HK-2 (cell line): ENCODE data around the gene SBNO2.

Experiments
- DNase-seq: peaks from one replicate; pipeline ENCODE4 v3.0.0-alpha.2; 2018; ENCODE audit not compliant: unreplicated experiment

Gene SBNO2

DNA sequence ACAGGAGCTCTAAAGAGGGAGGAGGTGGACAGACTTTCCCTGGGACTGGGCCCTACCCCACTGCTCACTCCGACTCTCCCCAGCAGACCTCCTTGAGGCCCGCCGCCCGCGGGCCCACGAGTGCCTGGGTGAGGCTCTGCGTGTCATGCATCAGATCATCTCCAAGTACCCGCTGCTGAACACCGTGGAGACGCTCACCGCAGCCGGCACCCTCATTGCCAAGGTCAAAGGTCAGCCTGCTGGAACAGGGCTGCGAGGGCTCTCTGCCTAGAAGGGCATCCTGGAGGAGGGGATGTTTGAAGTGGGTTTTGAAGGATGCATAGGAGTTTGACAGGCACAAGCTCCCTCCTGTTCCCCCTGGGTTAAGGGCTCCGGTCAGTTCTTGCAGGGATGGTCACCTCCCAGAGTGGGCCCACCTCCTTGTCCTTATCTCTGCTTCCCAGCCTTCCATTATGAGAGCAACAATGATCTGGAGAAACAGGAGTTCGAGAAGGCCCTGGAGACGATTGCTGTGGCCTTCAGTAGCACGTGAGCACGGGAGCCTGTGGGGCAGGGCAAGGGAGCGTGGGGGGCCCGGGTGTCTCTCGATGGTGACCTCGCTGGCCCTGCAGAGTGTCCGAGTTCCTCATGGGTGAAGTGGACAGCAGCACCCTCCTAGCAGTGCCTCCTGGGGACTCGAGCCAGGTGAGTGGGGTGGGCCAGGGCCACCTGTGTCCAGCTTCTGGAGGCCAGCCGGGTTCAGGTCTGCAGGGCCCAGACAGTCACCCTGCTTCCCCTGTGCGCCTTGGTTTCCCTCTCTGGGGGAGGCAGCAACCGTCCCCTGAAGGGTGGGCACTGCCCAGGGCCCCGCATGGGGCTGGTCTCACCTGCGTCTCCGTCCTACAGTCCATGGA is 100.8 kb downstream of the SBNO2 start:
- DNase-seq = no peak

DNA sequence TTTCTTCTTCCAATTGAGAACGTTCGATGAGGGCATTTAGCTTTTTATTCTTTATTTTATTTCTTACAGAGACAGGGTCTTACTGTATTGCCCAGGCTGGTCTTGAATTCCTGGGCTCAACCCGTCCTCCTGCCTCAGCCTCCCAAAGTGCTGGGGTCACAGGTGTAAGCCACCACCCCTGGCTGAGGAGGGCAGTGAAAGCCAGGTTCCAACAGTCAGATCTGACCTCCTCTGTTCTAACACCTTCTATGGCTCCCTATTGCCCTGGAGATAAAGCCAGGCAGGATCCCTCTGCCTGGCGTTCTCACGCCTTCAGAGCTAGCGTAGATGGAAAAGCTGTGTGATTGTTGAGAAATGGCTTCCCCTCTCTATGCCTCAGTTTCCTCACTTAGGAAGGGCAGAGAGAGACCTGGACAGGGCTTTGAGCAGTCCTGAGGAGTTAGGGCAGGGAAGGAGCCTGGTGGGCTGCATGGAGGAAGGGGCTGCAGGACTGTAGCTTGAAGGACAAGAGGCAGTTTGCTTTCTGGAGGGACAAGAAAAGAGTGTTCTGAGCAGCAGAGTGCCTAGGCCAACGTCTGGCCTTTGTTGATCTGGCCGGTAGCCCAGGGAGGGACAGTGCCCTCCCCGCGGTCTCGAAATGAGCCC is 101.6 kb downstream of the SBNO2 start:
- no peak for DNase-seq

DNA sequence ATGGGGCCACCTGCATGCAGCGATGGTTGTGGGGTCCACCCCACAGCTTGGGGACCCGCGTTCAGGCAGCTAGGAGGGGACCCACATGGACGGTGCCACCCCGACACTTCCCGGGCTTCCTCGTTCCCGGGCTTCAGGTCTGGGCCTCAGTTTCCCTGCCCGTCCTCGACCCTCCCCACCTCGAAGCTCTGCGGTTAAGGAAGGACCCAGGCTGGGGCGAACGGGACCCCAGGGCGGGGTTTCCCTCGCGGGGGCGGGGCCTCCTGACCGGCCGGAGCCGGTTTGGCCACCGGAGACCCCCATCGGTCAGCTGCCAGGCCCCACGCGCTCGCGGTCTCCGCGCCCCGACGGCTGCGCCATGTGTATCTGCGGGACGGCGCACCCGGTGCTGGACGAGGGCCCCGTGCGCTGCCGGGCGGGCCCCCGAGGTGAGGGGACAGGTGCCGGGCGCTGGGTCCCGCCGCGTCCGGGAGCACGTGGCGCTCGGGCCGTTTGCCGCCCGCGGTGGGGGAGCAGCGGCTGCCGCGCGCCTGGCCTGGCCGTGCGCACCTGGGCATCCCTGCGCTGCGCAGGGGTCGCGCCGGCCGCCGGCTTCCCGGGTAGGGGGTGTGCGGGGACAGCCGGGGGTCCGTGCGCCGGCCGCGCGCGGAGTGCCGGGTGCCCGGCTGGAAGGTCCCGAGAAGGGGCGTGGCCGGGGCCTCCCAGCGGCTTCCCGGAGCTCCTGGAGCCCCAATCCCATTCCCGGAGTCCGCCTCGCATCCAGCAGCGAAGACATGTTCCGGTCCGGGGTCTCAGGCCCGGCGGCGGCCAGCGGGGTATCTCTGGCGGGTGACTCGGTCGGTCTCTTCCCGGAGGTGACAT is 102.9 kb downstream of the SBNO2 start:
- DNase-seq = no peak

DNA sequence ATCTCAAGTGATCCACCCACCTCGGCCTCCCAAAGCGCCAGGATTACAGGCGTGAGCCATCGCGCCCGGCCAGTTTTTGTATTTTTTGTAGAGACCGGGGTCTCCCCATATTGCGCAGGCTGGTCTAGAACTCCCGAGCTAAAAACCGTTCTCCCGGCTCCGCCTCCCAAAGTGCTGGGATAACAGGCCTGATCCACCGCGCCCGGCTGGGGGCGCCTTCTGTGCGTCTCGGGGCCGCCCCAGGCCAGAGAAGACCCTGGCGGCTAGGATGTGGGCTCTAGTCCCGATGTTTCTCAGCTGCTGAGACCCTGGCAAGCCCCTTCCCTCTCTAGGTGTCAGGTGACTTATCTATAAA is 103.5 kb downstream of the SBNO2 start:
- no peak for DNase-seq

DNA sequence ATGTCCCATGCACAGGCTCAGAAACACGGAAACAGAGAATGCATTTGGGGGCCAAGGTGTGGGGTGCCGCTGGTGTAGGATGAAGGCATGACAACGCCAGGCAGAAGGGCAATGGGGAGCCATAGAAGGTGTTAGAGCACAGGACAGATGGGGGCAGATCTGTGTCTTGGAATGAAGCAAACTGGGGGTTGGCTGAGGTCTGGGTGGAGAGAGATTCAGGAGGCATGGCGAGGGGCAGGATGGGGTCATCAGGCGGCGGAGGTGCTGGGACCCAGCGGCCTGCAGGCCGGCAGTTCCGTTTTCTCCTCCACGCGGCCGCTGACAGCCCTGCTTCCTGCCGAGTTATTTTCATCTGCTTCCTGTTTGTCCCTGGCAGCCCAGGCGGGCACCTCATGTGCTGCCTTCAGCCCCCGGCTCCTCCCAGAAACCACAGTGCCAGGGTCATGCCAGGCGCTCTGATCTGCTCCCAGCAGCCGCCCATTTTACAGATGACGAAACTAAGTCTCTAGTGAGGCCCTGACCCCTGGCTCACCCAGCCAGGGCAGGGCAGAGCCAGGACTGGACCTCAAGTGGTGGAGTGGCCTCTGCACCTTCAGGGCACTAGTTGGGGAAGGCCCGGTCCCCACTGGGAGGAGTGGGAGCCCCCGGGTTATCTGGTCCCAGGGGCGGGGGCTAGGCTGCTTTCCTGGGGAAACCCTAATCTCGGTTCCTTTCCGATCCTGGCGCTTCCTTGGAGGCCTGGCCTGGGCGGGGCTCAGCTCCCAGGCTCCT is 104.9 kb downstream of the SBNO2 start:
- no peak for DNase-seq

DNA sequence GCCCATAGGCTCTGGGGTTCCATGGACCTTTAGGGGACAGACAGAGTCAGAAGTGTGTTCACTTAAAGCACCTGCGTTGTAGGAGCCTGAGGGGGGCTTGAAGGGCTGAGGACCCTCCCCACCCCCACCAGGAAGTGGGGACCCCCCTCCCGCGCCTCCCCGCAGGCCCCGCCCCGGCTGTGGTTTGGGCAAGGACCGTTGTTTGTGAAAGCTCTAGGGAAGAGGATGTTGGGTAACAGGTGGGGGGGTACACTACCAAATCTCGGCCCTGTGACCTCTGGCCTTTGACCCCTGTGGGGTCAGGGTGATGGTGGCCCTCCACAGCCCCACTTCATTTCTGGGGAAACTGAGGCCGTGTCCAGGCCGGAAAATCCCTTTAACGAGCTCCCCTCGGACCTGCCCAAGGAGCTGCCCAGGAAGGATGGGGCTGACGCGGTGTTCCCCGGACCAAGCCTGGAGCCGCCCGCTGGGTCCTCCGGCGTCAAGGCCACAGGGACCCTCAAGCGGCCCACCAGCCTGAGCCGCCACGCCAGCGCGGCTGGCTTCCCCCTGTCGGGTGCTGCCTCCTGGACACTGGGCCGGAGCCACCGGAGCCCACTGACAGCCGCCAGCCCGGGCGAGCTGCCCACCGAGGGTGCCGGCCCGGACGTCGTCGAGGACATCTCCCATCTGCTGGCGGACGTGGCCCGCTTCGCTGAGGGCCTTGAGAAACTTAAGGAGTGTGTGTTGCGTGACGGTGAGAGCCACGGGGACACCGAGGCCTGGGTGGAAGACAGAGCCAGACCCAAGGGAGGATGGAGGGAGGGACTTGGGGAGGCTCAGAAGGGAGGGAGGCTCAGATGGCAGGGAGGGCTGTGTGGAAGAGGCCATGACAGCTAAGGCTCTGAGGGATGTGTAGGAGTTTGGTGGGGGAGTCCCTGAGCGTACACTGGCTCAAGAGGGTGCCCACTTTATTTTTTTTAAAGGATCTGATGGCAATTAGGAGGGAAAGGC is 105.8 kb downstream of the SBNO2 start:
- no peak for DNase-seq

DNA sequence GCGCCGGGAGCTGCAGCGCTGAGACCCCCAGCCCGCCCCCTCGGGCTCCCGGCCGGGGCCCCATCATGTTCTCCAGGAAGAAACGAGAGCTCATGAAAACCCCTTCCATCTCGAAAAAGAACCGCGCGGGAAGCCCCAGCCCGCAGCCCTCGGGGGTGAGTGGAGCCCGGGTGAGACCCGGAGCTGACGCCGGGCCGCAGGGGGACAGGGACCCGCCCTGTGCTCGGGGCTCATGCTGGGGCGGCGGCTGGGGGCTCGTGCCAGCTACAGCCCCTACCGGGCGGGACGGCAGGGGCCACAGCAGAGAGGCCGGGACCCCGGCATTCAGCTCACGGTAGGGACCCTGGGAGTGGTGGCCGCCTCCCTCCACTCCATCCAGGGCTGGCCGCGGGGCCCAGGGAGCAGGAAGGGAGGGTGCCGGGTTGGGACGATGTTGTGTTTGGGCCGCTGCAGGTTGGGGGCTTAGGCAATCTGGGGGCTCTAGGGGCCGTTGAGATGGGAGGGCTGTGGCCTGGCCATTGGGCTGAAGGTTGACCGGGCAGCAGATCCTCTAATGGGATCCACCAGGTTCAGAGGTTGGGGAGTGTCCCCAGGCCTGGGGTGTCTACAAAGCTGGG is 106.6 kb downstream of the SBNO2 start:
- DNase-seq = no peak

DNA sequence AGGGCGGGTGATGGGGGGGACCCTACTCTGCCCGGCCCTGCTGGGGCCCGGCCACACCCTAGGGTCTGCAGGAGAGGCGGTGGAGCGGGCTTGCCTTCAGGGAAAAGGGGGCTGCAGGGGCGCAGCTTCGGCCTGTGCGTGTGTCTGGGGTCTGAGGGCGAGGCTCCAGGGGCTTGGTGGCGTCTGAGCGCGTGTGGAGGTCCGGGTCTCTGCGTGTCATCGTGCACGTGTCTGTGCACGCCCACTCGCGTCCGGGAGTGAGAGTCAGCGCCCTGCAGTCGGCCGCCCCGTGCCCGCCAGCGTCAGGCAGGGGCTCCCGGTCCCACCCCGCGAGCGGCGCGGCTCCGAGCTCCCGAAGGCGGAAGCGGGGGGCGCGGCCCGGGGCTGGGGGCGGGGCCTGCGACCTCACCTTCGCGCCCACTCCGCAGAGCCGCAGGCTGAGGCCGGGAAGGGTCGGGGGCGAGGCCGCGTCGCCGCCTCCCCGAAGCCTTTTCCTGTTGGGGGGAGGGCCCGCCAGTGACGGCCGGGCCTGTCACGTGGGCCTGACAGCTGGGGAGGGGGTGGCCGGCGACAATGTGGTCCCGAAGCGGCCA is 107.2 kb downstream of the SBNO2 start, which contains the start of gene ARHGAP45:
ARHGAP45 (plus strand) TSS at position 420 of the 593 bp plus-strand sequence. CDS start 239 bp downstream, outside the sequence.
- DNase-seq = no peak

DNA sequence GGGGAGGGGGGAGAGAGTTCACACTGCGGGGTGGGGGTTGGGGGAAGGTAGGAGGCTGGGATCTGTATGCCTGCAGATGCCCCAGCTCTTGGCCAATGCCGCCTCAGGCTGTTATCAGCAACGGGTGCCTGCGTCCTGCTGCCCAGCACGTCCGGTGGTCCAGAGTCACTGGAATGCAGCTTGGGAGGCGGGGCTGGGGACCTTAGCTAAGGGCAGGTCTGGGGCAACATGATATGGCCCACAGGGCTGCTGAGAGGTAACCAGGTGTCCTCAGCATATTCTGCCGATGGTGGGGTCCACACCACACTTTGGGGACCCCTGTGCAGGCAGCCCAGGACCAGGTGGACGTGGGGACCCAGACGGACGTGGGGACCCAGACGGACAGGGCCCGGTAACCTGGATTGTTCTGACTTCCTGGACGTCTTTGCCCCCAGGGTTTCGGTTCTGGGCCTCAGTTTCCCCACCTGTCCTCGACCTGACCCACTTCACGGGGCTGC is 107.8 kb downstream of the SBNO2 start:
- peak; percentile 77 for DNase-seq

DNA sequence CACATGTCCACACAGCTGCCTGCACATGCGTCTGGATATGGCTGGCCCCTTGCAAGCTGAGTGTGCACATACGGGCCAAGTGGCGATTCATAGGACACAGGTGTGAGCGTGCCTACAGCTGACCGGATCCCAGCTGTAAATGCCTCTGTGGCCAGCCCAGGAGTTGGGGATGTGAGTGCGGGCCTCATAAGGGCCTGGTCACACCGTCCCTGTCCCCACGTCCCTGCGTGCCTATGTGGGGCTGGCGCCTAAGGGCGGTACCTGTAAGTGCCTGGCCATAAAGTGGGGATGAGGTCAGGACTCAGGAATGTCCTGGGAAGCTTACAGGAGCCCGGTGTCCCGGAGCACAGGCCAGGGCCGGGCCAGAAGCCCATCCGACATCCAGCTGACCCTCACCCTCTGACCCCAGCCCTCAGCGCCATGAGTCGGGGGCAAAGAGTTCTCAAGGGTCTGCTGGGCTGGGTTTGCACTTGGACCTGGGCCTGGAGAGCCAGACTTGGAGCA is 108.4 kb downstream of the SBNO2 start:
- peak; percentile 78 for DNase-seq

DNA sequence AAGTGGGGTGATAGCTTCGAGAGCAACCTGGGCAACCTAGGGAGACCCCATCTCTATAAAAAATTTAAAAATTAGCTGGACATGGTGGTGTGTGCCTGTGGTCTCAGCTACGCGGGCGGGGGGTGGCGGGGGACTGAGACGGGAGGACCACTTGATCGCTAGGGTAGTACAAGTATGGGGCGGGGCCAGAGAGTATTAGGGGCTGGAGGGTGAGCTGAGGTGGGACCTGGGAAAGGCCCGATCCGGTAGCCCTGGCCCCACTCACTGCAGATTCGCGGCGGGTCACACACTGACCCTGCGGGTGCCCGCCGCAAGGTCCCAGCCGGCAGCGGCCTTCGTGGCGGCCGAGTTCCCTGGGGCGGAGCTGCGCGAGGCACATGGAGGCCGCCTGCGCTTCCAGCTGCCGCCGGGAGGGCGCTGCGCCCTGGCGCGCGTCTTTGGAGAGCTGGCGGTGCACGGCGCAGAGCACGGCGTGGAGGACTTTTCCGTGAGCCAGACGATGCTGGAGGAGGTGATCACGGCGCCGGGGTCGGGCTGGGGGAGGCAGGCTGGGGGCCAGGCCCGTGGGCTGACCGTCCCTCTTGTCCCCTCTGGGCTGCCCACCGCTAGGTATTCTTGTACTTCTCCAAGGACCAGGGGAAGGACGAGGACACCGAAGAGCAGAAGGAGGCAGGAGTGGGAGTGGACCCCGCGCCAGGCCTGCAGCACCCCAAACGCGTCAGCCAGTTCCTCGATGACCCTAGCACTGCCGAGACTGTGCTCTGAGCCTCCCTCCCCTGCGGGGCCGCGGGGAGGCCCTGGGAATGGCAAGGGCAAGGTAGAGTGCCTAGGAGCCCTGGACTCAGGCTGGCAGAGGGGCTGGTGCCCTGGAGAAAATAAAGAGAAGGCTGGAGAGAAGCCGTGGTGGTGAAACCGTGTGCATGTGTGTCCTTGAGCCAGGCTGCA is 109.1 kb downstream of the SBNO2 start:
- DNase-seq = peak; percentile 68

DNA sequence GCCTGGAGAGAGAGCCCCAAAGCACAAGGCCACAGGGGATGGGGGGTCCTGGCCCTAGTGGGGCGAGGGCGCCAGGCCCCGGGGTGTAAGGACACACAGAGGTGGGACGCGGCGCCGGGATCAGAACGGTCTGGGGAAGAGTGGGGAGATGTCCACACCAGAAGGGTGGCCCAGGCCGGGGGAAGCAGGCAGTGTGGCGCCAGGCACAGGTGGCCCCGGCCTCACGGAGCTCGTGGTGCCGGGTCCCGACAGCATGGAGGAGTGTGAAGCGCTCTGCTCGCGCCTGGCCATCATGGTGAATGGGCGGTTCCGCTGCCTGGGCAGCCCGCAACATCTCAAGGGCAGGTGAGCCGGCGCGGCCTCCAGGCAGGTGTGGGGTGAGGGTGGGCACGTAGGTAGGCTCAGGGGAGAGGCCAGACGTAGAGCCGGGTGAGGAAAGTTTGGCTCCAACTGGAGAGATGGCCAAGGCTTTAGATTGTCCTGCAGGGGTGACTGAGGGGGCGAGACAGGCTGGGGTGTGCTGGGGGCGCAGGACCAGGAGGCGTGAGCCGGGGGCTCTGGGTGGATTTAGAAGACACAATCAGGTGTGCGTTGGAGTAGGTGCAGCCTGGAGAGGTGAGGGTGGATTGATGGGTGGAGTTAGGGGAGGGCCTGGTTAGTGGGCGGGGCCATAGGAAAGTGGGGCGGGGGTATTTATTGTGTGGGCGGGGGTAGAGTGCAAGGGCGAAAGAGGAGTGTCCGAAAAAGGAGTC is 110.0 kb downstream of the SBNO2 start:
- DNase-seq = no peak

DNA sequence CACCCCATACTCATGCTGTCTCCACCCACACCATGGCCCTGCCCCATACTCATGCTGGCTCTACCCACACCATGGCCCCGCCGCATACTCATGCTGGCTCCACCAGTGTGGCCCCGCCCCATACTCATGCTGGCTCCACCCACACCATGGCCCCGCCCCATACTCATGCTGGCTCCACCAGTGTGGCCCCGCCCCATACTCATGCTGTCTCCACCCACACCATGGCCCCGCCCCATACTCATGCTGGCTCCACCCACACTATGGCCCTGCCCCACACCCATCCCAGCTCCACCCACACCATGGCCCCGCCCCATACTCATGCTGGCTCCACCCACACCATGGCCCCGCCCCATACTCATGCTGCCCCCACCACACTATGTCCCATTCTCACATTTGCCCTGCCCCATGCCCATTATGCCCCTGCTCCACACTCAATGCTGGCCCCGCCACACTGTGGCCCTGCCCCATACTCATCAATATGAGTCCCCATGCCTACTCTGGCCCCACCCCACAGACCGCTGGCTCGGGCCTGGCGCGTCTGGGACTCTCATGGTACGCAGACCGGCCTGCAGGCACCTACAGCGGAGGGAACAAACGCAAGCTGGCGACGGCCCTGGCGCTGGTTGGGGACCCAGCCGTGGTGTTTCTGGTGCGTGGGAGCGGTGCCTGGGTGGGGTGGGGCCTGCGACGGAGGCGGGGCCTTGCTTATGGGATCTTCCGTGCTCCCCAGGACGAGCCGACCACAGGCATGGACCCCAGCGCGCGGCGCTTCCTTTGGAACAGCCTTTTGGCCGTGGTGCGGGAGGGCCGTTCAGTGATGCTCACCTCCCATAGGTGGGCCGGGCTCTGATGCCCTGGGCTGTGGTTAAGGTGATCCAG is 110.8 kb downstream of the SBNO2 start:
- DNase-seq = no peak

DNA sequence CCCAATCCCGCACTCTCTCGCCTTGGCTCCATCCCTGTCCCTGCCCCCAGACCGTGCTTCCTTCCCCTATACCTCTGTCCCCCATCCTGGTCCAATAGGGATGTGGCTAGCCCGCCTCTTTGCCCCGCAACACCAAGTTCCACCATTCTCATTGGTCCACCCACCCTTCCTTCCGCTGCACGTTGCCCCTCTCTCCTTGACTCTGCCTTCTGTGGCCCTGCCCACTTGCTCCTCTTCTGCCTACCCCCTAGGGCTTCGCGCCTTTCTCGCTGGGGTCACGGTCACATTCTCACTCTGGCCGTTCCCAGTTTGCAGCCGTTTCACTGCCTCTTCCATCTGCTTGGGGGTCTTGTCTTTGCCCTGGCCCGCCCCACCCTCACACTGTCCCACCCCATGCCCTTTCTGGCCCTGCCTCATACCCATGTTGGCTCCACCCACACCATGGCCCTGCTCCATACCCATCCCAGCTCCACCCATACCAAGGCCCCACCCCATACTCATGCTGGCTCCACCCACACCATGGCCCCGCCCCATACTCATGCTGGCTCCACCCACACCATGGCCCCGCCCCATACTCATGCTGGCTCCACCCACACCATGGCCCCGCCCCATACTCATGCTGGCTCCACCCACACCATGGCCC is 111.6 kb downstream of the SBNO2 start:
- no peak for DNase-seq

DNA sequence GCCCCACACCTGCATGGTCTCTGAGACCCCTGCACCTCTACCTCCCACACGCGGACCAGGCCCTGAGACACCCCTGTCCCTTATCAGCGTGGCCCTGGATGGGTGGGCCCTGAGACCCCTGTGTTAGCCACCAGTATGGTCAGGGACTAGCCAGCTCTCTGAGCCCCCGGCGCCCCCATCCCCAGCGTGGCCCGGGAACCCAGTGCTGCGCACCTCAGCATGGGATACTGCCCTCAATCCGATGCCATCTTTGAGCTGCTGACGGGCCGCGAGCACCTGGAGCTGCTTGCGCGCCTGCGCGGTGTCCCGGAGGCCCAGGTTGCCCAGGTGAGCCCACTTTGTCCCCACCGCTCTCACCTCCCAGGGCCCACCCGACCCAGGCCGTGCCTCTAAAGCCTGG is 112.1 kb downstream of the SBNO2 start:
- DNase-seq = no peak

DNA sequence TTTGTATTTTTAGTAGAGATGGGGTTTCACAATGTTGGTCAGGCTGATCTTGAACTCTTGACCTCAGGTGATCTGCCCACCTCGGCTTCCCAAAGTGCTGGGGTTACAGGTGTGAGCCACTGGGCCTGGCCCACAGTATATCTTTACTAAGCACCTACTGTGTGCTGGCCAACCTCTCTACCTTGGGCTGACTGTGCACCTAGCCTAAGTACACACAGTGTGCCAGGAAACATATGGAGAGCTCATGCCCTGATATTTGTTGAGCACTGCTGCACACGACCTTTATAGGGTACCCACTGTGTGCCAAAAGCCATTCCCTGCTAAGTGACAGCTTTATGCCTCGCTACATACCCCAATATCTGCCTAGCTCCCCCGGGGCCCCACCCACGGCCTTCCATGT is 113.4 kb downstream of the SBNO2 start:
- no peak for DNase-seq
